HG03520 (cell line): ENCODE measurements around the gene MAPT.

Experiments used
- ATAC-seq: cut with Tn5 transposase; IDR thresholded peaks from one replicate; pipeline ENCODE4 v1.9.1; 2021; ENCODE audit warnings: mild to moderate bottlenecking, moderate library complexity; ENCODE audit not compliant: unreplicated experiment

The MAPT gene

GRCh38 chr17:46044286-46044928, 150.1 kb downstream of the MAPT start:
- no peak for ATAC-seq

- no peak for ATAC-seq
These were observed 150.6 kb downstream of the MAPT start for GRCh38 chr17:46044989-46045388.

- ATAC-seq, result no peak
These were observed 151.3 kb downstream of the MAPT start for GRCh38 chr17:46045639-46046038.

GRCh38 chr17:46046957-46047356, 152.6 kb downstream of the MAPT start:
- no peak for ATAC-seq

GRCh38 chr17:46047398-46047797, 153.0 kb downstream of the MAPT start:
- ATAC-seq, result no peak

GRCh38 chr17:46047856-46048255, 153.5 kb downstream of the MAPT start:
- ATAC-seq, result no peak

GRCh38 chr17:46049656-46050055, 155.3 kb downstream of the MAPT start:
- no peak for ATAC-seq

- ATAC-seq, result no peak
These were observed 159.7 kb downstream of the MAPT start for GRCh38 chr17:46053911-46054534.

- no peak for ATAC-seq
These were observed 162.5 kb downstream of the MAPT start for GRCh38 chr17:46056800-46057304.

- no peak for ATAC-seq
These were observed 163.0 kb downstream of the MAPT start for GRCh38 chr17:46057366-46057765.

GRCh38 chr17:46059486-46059885, 165.1 kb downstream of the MAPT start:
- no peak for ATAC-seq

- ATAC-seq, result no peak
These were observed 166.1 kb downstream of the MAPT start for GRCh38 chr17:46060461-46060860.

GRCh38 chr17:46061435-46061834, 167.1 kb downstream of the MAPT start:
- ATAC-seq, result no peak

- no peak for ATAC-seq
These were observed 168.9 kb downstream of the MAPT start for GRCh38 chr17:46063241-46063640.

- no peak for ATAC-seq
These were observed 170.1 kb downstream of the MAPT start for GRCh38 chr17:46064460-46064859.

GRCh38 chr17:46071796-46072195, 177.4 kb downstream of the MAPT start:
- ATAC-seq, result no peak

- no peak for ATAC-seq
These were observed 178.6 kb downstream of the MAPT start for GRCh38 chr17:46072998-46073397.

GRCh38 chr17:46074540-46074939, 180.2 kb downstream of the MAPT start:
- ATAC-seq, result no peak
